ENCODE data around the gene CELA2B. TPM values are rescaled to one million over a fixed set of nuclear protein-coding genes. Genes with fewer than 3 reads are reported as not detected.

The CELA2B gene
- total and polyA plus RNA-seq, 11 donors: not detected

- H3K36me3 ChIP-seq: no peaks in the 10 kb centered on the region
- no peaks in the 10 kb centered on the region for H3K4me1 ChIP-seq
- TF ChIP-seq POLR2A (IDR thresholded peaks at IDR 0.05) (no peak), CTCF (IDR thresholded peaks at IDR 0.05) (no peak)
- H3K9me3 ChIP-seq: no peaks in the 10 kb centered on the region
- no peak overlapping the region for H3K27ac ChIP-seq
- WGBS, 4 donors: 81 to 85% (median 83%) methylated on average over 13 to 14 of the region's 14 CpGs
- H3K4me3 ChIP-seq: no peak overlapping the region
- intact Hi-C loops (cut with DNase I): no loop called here
- peaks cover 0 to 16% (median 0%) of the 10 kb centered on the region in 9 donors for H3K27me3 ChIP-seq
- ATAC-seq: no peak
- DNase-seq: peak in 1 of 5 donors; percentile 21
Observed at GRCh38 chr1:15445390-15446122, 30.3 kb upstream of the CELA2B start.

GRCh38 chr1:15446212-15446611 lies 29.7 kb upstream of the CELA2B start:
- no peaks in the 10 kb centered on the region for H3K4me1 ChIP-seq
- no peak for TF ChIP-seq CTCF (IDR thresholded peaks at IDR 0.05)
- no peak for TF ChIP-seq POLR2A (IDR thresholded peaks at IDR 0.05)
- peak in 1 of 5 donors; percentile 30 for DNase-seq
- no peak for ATAC-seq
- H3K27ac ChIP-seq: no peak overlapping the region
- 86 to 89% (median 88%) methylated on average over 4 of the region's 4 CpGs for WGBS, 4 donors
- intact Hi-C loops (cut with DNase I): no loop called here
- H3K9me3 ChIP-seq: peaks cover 0 to 5% (median 0%) of the 10 kb centered on the region in 12 donors
- no peak overlapping the region for H3K4me3 ChIP-seq
- H3K27me3 ChIP-seq: peaks cover 0 to 16% (median 0%) of the 10 kb centered on the region in 9 donors
- no peaks in the 10 kb centered on the region for H3K36me3 ChIP-seq

- H3K4me3 ChIP-seq: no peak overlapping the region
- no peak for DNase-seq
- peaks cover 0 to 7% (median 0%) of the 10 kb centered on the region in 12 donors for H3K9me3 ChIP-seq
- 77 to 90% (median 86%) methylated on average over 3 of the region's 3 CpGs for WGBS, 4 donors
- ATAC-seq: no peak
- no peak overlapping the region for H3K27ac ChIP-seq
- no peaks in the 10 kb centered on the region for H3K4me1 ChIP-seq
- H3K36me3 ChIP-seq: no peaks in the 10 kb centered on the region
- TF ChIP-seq POLR2A (IDR thresholded peaks at IDR 0.05) (no peak), CTCF (IDR thresholded peaks at IDR 0.05) (no peak)
- intact Hi-C loops (cut with DNase I): no loop called here
- peaks cover 0 to 16% (median 0%) of the 10 kb centered on the region in 9 donors for H3K27me3 ChIP-seq
Observed at GRCh38 chr1:15448877-15449462, 26.9 kb upstream of the CELA2B start.

- DNase-seq (peak in 1 of 5 donors; percentile 12), ATAC-seq (no peak)
- Histone ChIP-seq H3K36me3 (no peaks in the 10 kb centered on the region), H3K9me3 (peaks cover 0 to 7% (median 0%) of the 10 kb centered on the region in 12 donors), H3K4me3 (no peak overlapping the region), H3K4me1 (no peaks in the 10 kb centered on the region), H3K27me3 (peaks cover 0 to 16% (median 0%) of the 10 kb centered on the region in 9 donors), H3K27ac (no peak overlapping the region)
- intact Hi-C loops (cut with DNase I): no loop called here
- TF ChIP-seq CTCF (IDR thresholded peaks at IDR 0.05) (no peak), POLR2A (IDR thresholded peaks at IDR 0.05) (no peak)
- 62 to 74% (median 67%) methylated on average over 3 of the region's 3 CpGs for WGBS, 4 donors
Observed at GRCh38 chr1:15449567-15449966, 26.3 kb upstream of the CELA2B start.

Measured in heart left ventricle (tissue), 16 donors.